ENCODE measurements around the gene PALM3.

GRCh38 chr19:14072535-14073260, 10.8 kb upstream of the PALM3 start, which contains the start of gene MISP3:
- TF ChIP-seq EP300 (IDR thresholded peaks at IDR 0.05) = no peak
- TF ChIP-seq CTCF (IDR thresholded peaks at IDR 0.05) = no peak
- no peak for TF ChIP-seq POLR2A (IDR thresholded peaks at IDR 0.05; ENCODE audit: low read depth)
